ENCODE results near the gene PLD3.

DNA sequence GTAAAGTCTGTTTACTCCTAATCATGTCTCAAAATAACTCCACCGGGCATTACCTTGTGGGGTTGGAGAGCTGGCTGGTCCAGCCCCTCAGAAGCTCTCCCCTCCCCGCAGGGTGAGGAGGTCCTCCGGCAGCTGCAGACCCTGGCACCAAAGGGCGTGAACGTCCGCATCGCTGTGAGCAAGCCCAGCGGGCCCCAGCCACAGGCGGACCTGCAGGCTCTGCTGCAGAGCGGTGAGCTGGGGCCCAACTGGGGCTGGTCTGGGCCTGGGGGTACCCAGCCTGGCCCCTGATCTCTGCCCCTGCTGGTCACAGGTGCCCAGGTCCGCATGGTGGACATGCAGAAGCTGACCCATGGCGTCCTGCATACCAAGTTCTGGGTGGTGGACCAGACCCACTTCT, 21.3 kb downstream of the PLD3 start:
- TF ChIP-seq YY1 (IDR thresholded peaks at IDR 0.05; ENCODE audit: insufficient read depth, insufficient read length) (no peak), ZNF274 (IDR thresholded peaks at IDR 0.05; ENCODE audit: low read depth, low read length) (no peak), SUZ12 (IDR thresholded peaks at IDR 0.05; ENCODE audit: extremely low read depth, insufficient read depth, insufficient read length) (no peak)

Data from NT2/D1 (cell line).